ENCODE data around the gene SETD6. TPM values are rescaled to one million over a fixed set of nuclear protein-coding genes. Genes with fewer than 3 reads are reported as not detected.

Gene SETD6
- total RNA-seq, 1 donor from 2014 or later: 25.0 TPM

DNA sequence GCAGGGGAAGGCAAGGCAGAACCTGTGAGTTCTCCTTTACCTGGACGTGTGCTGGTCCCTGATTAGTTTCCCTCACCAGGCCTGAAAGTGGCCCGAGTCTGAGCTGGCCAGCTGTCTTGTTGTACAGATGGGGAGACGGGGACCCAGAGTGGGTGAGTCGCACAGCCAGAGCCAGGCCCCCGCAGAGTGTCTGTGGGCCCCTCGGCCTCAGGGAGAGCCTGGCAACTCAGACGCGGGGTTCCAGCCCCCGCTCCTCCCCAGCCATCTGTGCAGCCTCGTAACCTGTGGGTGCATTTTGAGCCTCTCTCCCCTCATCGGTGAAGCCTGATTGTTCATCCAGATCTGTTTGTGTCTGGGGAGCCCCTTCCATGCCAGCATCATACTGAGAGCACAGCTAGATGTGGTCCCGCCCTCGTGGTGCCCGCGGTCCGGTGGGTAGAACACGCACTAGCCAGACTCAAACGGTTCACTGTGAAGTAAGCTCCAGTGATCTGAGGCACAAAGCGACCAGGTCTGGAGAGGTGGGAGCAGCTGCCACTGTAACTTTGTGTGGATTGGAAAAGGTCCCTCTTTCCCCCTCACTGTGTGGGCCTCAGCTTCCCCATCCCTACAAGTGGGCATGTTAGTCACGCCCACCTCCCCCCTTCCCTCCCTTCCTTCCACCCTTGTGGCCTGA is 21.4 kb upstream of the SETD6 start:
- no peak for TF ChIP-seq CTCF (conservative IDR thresholded peaks at IDR 0.05; ENCODE audit: low read depth, low read length)
- H3K4me3 ChIP-seq (ENCODE audit: low read depth, low read length): no peak overlapping the region
- DNase-seq (ENCODE audit: low read depth): no peak

- H3K4me3 ChIP-seq (ENCODE audit: low read depth, low read length): no peak overlapping the region
- peak; percentile 67 for TF ChIP-seq CTCF (conservative IDR thresholded peaks at IDR 0.05; ENCODE audit: low read depth, low read length)
- DNase-seq (ENCODE audit: low read depth): peak; percentile 86
Observed at GRCh38 chr16:58494981-58495520, 20.3 kb upstream of the SETD6 start.

DNA sequence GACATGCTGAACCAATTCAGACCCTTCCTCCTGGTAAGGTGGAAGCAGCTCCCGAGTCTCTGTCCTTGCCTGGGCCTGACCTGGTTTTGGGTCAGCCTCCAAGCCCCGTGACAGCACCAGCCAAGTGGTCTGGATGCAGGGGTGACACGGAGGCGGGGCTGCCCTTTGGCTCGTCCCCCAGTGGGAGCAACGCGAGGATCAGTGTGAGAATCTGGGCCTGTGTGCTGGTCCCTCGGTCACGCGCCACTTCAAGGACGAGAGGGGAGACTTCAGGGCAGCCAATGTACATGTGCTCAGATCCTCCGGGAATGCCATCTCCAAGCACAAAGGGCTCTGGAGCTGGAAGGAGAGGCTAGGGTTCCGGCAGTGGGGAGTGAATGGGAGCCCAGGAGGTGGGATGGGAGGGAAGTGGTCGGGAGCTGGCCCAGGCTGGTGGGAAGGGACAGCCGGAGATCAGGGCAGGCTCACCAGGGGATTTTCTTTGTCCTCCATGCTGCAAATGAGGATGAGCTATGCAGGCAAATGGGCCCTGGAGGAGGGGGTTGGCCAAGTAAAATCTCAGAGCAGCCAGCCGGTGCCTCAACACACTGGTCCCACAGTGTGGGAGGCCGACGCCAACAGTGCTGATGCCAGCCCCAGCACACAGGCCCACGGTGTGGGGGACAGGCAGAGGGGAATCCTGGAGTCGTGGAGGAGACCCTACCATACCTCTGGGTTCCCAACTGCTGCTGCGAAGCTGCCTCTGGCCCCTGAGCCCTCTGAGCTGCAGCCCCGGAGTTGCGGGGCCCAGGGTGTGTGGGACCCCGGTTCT is 19.6 kb upstream of the SETD6 start:
- no peak for TF ChIP-seq CTCF (conservative IDR thresholded peaks at IDR 0.05; ENCODE audit: low read depth, low read length)
- no peak overlapping the region for H3K4me3 ChIP-seq (ENCODE audit: low read depth, low read length)
- DNase-seq (ENCODE audit: low read depth): no peak

DNA sequence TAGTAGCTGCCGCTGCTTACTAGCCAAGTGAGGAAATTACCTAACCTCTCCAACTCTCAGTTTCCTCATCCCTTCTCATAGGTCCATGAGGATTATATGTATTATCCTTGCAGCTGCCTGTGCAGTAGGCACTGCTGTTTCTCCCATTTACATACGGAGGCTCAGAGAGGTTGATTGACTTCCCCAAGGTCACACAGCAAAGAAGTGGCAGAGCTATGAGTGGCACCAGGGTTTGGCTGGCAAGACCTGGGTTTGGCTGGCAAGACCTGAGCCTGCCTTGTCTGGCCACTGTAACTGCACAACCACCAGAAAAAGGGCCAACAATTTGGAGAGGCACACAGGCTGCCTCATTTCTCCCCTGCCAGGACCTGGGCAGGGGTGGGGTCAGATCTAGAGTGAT is 17.8 kb upstream of the SETD6 start:
- no peak for TF ChIP-seq CTCF (conservative IDR thresholded peaks at IDR 0.05; ENCODE audit: low read depth, low read length)
- DNase-seq (ENCODE audit: low read depth): no peak
- H3K4me3 ChIP-seq (ENCODE audit: low read depth, low read length): no peak overlapping the region

DNA sequence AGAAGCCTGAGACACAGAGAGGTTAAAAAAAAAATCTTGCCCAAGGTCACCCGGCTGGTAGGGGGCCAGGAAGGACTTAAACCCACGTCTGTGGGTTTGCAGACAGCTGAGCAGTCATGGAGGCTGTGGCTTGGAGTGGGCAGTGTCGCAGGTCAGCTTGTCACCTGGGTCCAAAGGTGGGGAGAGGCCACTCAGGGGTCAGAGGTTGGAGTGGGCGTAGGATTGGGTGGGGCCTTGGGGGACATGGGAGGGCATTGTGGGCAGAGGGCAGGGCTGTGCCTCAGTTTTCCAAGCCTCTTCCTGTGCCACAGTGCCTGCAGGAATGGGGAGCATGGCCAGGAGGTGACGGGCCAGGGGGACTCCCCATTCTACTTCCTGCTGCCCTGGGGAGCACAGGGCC is 17.4 kb upstream of the SETD6 start:
- no peak for DNase-seq (ENCODE audit: low read depth)
- TF ChIP-seq CTCF (conservative IDR thresholded peaks at IDR 0.05; ENCODE audit: low read depth, low read length): no peak
- H3K4me3 ChIP-seq (ENCODE audit: low read depth, low read length): no peak overlapping the region

DNA sequence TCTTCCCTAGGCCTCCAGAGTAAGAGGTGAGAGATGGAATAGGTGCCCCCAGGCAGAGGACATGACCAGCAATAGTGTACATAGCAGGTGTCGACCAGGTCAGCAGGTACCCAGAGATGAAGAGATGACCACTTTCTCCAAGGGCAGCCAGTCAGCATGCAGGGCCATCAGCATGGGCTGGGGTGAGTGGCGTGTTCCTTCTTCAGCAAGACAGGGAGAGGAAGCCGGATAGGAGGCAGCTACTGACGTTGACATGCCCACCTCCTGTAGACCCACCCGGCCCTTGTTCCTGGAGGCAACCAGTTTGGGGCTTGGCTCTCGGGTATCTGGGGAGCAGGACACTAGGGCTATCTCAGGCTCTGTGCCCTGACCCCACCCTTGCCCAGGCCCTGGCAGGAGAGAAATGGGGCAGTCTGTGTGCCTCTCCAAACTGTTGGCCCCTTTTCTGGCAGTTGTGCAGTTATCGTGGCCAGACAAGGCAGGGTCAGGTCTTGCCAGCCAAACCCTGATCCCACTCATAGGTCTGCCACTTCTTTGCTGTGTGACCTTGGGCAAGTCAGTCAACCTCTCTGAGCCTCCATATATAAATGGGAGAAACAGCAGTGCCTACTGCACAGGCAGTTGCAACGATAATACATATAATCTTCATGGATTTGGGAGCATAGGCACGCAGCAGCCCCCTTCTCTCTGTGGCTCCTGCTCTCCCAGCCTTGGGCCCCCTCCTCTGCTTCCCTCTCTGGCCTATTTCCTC is 16.8 kb upstream of the SETD6 start:
- no peak overlapping the region for H3K4me3 ChIP-seq (ENCODE audit: low read depth, low read length)
- TF ChIP-seq CTCF (conservative IDR thresholded peaks at IDR 0.05; ENCODE audit: low read depth, low read length): no peak

More for the DNA sequence above, 16.8 kb upstream of the SETD6 start:
- DNase-seq (ENCODE audit: low read depth): no peak

Data from epithelial cell of proximal tubule (primary cell).